GM12878 (cell line): ENCODE data around the gene TAS2R16. TPM values are rescaled to one million over a fixed set of nuclear protein-coding genes. Genes with fewer than 3 reads are reported as not detected.

Experiments
- E2F4 ChIP-seq: IDR thresholded peaks from 2 replicates; pipeline ENCODE4 v1.6.1; 2012; ENCODE audit warnings: low read depth, low read length, improper control_type of control experiment
- NBN ChIP-seq: fragments of 450-650 bp; IDR thresholded peaks from 2 replicates; pipeline ENCODE4 v1.6.1; 2016
- PRDM15 ChIP-seq: fragments of 450-650 bp; formaldehyde crosslinking; IDR thresholded peaks from 2 replicates; pipeline ENCODE4 v1.4.0; 2020; ENCODE audit warnings: mild to moderate bottlenecking, moderate library complexity
- SUZ12 ChIP-seq: fragments of 200-600 bp; sonication (generic); IDR thresholded peaks from one replicate; pipeline ENCODE4 v1.6.1; 2018; ENCODE audit warnings: antibody characterized with exemption, mild to moderate bottlenecking; ENCODE audit not compliant: unreplicated experiment
- WRNIP1 ChIP-seq: IDR thresholded peaks from 2 replicates; pipeline ENCODE4 v1.6.1; 2011; ENCODE audit warnings: low read depth, low read length, improper control_type of control experiment, borderline replicate concordance
- YBX1 ChIP-seq: fragments of 450-650 bp; IDR thresholded peaks from 2 replicates; pipeline ENCODE4 v1.6.1; 2016; ENCODE audit warnings: antibody characterized with exemption
- ZBTB40 ChIP-seq: fragments of 450-650 bp; IDR thresholded peaks from 2 replicates; pipeline ENCODE4 v1.6.1; 2016; ENCODE audit warnings: mild to moderate bottlenecking, moderate library complexity, borderline replicate concordance
- polyA plus RNA-seq, 11 experiments: library from polyadenylated mRNA; depleted of rRNA in 4 of 11; unstranded in 6 of 11; stranded (reverse) in 5 of 11; fragments of >200 nt; fragmentation: Nextera tagmentation in 4 of 11; fragmentation: Illumina TruSeq in 1 of 11; extraction: Ambion mirVana in 4 of 11; extraction: Trizol in 1 of 11; gene quantifications; 1 replicate in 1 of 11; 2 replicates in 10 of 11; pipeline versions ENCODE4 v1.2.1 to v1.2.3, GENCODE V29; 2011 to 2016; ENCODE audit warnings: inconsistent platforms in 2 of 11, missing spikeins in 2 of 11, low read depth in 1 of 11
- total RNA-seq, 4 experiments: library from RNA; depleted of rRNA in 3 of 4; stranded (reverse); fragments of >200 nt in 3 of 4; fragmentation: Illumina TruSeq in 1 of 4; extraction: Trizol in 1 of 4; gene quantifications; 2 replicates each; pipeline versions ENCODE4 v1.2.1 to v1.2.3, GENCODE V29; 2013 to 2021

TAS2R16 gene
- total and polyA plus RNA-seq, 10 of the 15 experiments (the other 5 are each of a cell fraction or from before 2014, with no cell fraction given), result not detected

GRCh38 chr7:123011766-123012369 lies 16.4 kb upstream of the TAS2R16 start (continued):
- TF ChIP-seq ZBTB40 (no peak), WRNIP1 (no peak), E2F4 (no peak), NBN (no peak), PRDM15 (CRISPR knock-in tag) (no peak), YBX1 (no peak), SUZ12 (no peak)
